GM12878 (cell line): ENCODE results near the gene ADAMTSL5.

Experiments used
- ATF2 ChIP-seq: IDR thresholded peaks from 2 replicates; pipeline ENCODE4 v1.6.1; 2012; ENCODE audit warnings: low read length, inconsistent platforms
- CEBPZ ChIP-seq: fragments of 150-350 bp; IDR thresholded peaks from 2 replicates; pipeline ENCODE4 v1.6.1; 2016; ENCODE audit warnings: low read depth, low read length
- CTCF ChIP-seq, 3 experiments: IDR thresholded peaks in 2 of 3; conservative IDR thresholded peaks in 1 of 3; 2 replicates each; pipeline ENCODE4 v1.5.1; 2011; ENCODE audit warnings: low read depth in 3 of 3, low read length in 3 of 3, mild to moderate bottlenecking in 3 of 3, control low read depth in 2 of 3, moderate library complexity in 2 of 3, inconsistent platforms in 1 of 3, mixed read lengths in 1 of 3; ENCODE audit not compliant: control insufficient read depth in 2 of 3, insufficient read depth in 1 of 3; ENCODE audit errors: extremely low read depth in 1 of 3
- E4F1 ChIP-seq: fragments of 450-650 bp; IDR thresholded peaks from 2 replicates; pipeline ENCODE4 v1.6.1; 2018; ENCODE audit warnings: borderline replicate concordance, mild to moderate bottlenecking; ENCODE audit not compliant: partially characterized antibody
- EZH2 ChIP-seq: IDR thresholded peaks from 2 replicates; pipeline ENCODE4 v1.6.1; 2012; ENCODE audit warnings: low read depth, mild to moderate bottlenecking, control low read depth, inconsistent platforms, low read length, borderline replicate concordance; ENCODE audit not compliant: control insufficient read depth
- FOXM1 ChIP-seq: IDR thresholded peaks from 2 replicates; pipeline ENCODE4 v1.6.1; 2012; ENCODE audit warnings: low read depth, mild to moderate bottlenecking, inconsistent platforms, low read length, moderate library complexity
- MXI1 ChIP-seq: fragments of 150-350 bp; IDR thresholded peaks from 2 replicates; pipeline ENCODE4 v1.6.1; 2011; ENCODE audit warnings: low read depth, mild to moderate bottlenecking, inconsistent platforms, low read length, improper control_type of control experiment
- POLR2A ChIP-seq: IDR thresholded peaks from 2 replicates; pipeline ENCODE4 v1.6.1; 2011; ENCODE audit warnings: low read depth, mild to moderate bottlenecking, low read length
- POLR2AphosphoS5 ChIP-seq: IDR thresholded peaks from 2 replicates; pipeline ENCODE4 v1.6.1; 2011; ENCODE audit warnings: mild to moderate bottlenecking, low read length, inconsistent platforms
- RAD21 ChIP-seq: IDR thresholded peaks from 2 replicates; pipeline ENCODE4 v1.6.1; 2011; ENCODE audit warnings: mild to moderate bottlenecking, low read depth, low read length, moderate library complexity; ENCODE audit not compliant: insufficient read depth
- RELB ChIP-seq: fragments of 450-650 bp; IDR thresholded peaks from 2 replicates; pipeline ENCODE4 v1.6.1; 2017; ENCODE audit warnings: low read depth, mild to moderate bottlenecking, moderate library complexity
- YY1 ChIP-seq: IDR thresholded peaks from 2 replicates; pipeline ENCODE4 v1.6.1; 2011; ENCODE audit warnings: low read depth, mild to moderate bottlenecking, low read length

GRCh38 chr19:1561236-1561842 lies 48.5 kb upstream of the ADAMTSL5 start:
- TF ChIP-seq YY1 (no peak), EZH2 (no peak), CTCF (IDR thresholded peaks at IDR 0.05 in 2 of 3, conservative IDR thresholded peaks at IDR 0.05 in 1 of 3; ENCODE audit: control insufficient read depth in 2 of 3, extremely low read depth in 1 of 3, insufficient read depth in 1 of 3, low read depth in 3 of 3, low read length in 3 of 3) (no peak), POLR2A (no peak), FOXM1 (no peak), RELB (no peak), E4F1 (no peak), MXI1 (no peak), CEBPZ (no peak), ATF2 (no peak), POLR2AphosphoS5 (no peak), RAD21 (no peak)
